ENCODE measurements around the gene PRKACA.

DNA sequence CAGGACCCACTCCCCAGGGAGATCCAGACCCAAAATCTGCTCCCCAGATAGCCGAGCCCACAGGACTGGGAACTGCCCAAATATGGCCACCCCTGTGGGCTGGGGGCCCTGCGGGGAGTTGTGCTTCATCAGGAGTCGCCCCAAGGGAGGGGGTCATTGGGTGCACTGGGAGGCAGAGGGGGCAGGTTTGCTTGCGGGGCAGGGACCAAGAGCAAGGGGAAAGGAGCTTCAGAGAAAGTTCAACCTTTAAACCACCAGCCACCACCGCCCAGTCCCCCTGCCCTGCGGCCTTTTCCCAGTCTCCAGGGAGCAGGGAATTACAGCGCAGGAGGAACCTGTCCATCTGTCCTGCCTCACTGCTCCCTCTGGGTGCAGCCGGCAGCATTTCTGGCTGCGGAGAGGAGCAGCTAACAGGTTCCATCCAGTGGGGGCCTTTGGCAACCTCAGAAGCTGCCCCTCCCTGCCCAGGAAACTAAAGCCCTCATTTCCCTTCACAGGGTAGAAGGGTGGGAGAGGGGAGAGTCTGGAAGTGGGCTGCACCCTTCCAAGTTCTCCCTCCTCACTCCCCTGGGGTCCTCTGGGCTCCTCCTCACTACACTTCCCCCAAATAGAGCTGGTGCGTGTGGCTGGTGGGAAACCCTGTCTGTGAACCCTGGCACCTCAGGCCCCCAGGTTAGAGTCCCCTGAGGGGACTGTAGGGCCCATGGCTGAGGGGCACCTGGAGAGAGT lies 32.6 kb upstream of the PRKACA start:
- TF ChIP-seq, protein P1, sequence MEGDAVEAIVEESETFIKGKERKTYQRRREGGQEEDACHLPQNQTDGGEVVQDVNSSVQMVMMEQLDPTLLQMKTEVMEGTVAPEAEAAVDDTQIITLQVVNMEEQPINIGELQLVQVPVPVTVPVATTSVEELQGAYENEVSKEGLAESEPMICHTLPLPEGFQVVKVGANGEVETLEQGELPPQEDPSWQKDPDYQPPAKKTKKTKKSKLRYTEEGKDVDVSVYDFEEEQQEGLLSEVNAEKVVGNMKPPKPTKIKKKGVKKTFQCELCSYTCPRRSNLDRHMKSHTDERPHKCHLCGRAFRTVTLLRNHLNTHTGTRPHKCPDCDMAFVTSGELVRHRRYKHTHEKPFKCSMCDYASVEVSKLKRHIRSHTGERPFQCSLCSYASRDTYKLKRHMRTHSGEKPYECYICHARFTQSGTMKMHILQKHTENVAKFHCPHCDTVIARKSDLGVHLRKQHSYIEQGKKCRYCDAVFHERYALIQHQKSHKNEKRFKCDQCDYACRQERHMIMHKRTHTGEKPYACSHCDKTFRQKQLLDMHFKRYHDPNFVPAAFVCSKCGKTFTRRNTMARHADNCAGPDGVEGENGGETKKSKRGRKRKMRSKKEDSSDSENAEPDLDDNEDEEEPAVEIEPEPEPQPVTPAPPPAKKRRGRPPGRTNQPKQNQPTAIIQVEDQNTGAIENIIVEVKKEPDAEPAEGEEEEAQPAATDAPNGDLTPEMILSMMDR (IDR thresholded peaks at IDR 0.05; ENCODE audit: low read depth, low read length) = no peak
- no peak for TF ChIP-seq EZH2phosphoT487 (IDR thresholded peaks at IDR 0.05; ENCODE audit: low read depth)
